ENCODE results near the gene KLK15. TPM values are rescaled to one million over a fixed set of nuclear protein-coding genes. Genes with fewer than 3 reads are reported as not detected.

KLK15 gene
- total and polyA plus RNA-seq, 2 of the 13 experiments (the other 11 are each of a cell fraction or from before 2014, with no cell fraction given): not detected

- TF ChIP-seq BATF2 (CRISPR knock-in tag; IDR thresholded peaks at IDR 0.05): no peak
- TF ChIP-seq ZNF672 (CRISPR knock-in tag; IDR thresholded peaks at IDR 0.05): no peak
- peak; percentile 26; the same call in 1 of the 2 replicates for TF ChIP-seq POGZ (CRISPR knock-in tag; IDR thresholded peaks at IDR 0.05)
- no peak for TF ChIP-seq SETDB1 (CRISPR knock-in tag; IDR thresholded peaks at IDR 0.05; ENCODE audit: borderline replicate concordance)
- TF ChIP-seq GATAD1 (CRISPR knock-in tag; IDR thresholded peaks at IDR 0.05): peak; percentile 52; the same call in 1 of the 2 replicates
- no peak for TF ChIP-seq FOXA1 (IDR thresholded peaks at IDR 0.05)
- no peak for TF ChIP-seq FOXA1 (CRISPR knock-in tag; IDR thresholded peaks at IDR 0.05)
- TF ChIP-seq ZNF616 (CRISPR knock-in tag; IDR thresholded peaks at IDR 0.05; ENCODE audit: low read depth): no peak
- no peak for TF ChIP-seq CAMTA2 (CRISPR knock-in tag; IDR thresholded peaks at IDR 0.05; ENCODE audit: borderline replicate concordance)
- no peak for TF ChIP-seq ARID4A (CRISPR knock-in tag; IDR thresholded peaks at IDR 0.05; ENCODE audit: borderline replicate concordance)
- no peak for TF ChIP-seq SMARCC2 (IDR thresholded peaks at IDR 0.05)
- TF ChIP-seq RFX3 (CRISPR knock-in tag; IDR thresholded peaks at IDR 0.05): no peak
- peak; percentile 47; the same call in 1 of the 2 replicates for TF ChIP-seq GABPB1 (CRISPR knock-in tag; IDR thresholded peaks at IDR 0.05)
- TF ChIP-seq NFE2L1 (CRISPR knock-in tag; IDR thresholded peaks at IDR 0.05; ENCODE audit: borderline replicate concordance): no peak
- TF ChIP-seq RBM22 (optimal IDR thresholded peaks at IDR 0.05; ENCODE audit: low read length): no peak
- TF ChIP-seq USF2 (IDR thresholded peaks at IDR 0.05; ENCODE audit: low read depth, low read length): no peak
- TF ChIP-seq USF2 (CRISPR knock-in tag; IDR thresholded peaks at IDR 0.05; ENCODE audit: borderline replicate concordance): no peak
- TF ChIP-seq ZNF576 (CRISPR knock-in tag; IDR thresholded peaks at IDR 0.05): no peak
- no peak for TF ChIP-seq ZNF296 (CRISPR knock-in tag; conservative IDR thresholded peaks at IDR 0.05)
- TF ChIP-seq ZBTB38 (CRISPR knock-in tag; IDR thresholded peaks at IDR 0.05): no peak
- no peak for TF ChIP-seq ZEB1 (IDR thresholded peaks at IDR 0.05; ENCODE audit: insufficient replicate concordance, low read depth)
- TF ChIP-seq POLR2AphosphoS2 (IDR thresholded peaks at IDR 0.05; ENCODE audit: low read depth, low read length): no peak
- TF ChIP-seq TEAD2 (CRISPR knock-in tag; IDR thresholded peaks at IDR 0.05): no peak
- TF ChIP-seq CCAR2 (optimal IDR thresholded peaks at IDR 0.05; ENCODE audit: low read depth, low read length): no peak
These were observed 37.2 kb upstream of the KLK15 start (continued) for GRCh38 chr19:50870417-50871089.
